K562 (cell line): ENCODE results near the gene APBA2. TPM values are rescaled to one million over a fixed set of nuclear protein-coding genes. Genes with fewer than 3 reads are reported as not detected.

ENCODE experiments used
- ATAC-seq: fragments of 200-7000 bp; cut with Tn5 transposase; 3 replicates; pipeline ENCODE4 v1.9.1; 2020; ENCODE audit warnings: moderate library complexity
- BruUV-seq: library from RNA; stranded (reverse); fragments of 400-500 nt; replicated peaks from 2 replicates; lab custom pipeline; 2021; lab: Mats Ljungman, UMichigan
- CTCF ChIA-PET: fragments of 300-600 bp; formaldehyde crosslinking; extraction: SDS; loops from one replicate; lab custom pipeline; 2021; ENCODE audit warnings: low intra/inter-chr PET ratio; lab: Yijun Ruan, JAX
- POLR2A ChIA-PET: fragments of 300-600, 350-650 bp; sonication (Branson Sonifier 250); formaldehyde crosslinking; extraction: SDS; loops from one replicate; lab custom pipeline; 2021; ENCODE audit warnings: antibody characterized with exemption, inconsistent platforms; lab: Yijun Ruan, JAX
- DNase-seq, 4 experiments: peaks; one replicate each; pipeline versions ENCODE4 v3.0.0 to v3.0.0-alpha.2; 2011 to 2018; ENCODE audit warnings: low spot score in 3 of 4, mixed read lengths in 3 of 4; ENCODE audit errors: extremely low read depth in 1 of 4
- FAIRE-seq: peaks from 2 replicates; lab custom pipeline; 2011; peaks lifted over from hg19 to GRCh38; lab: Jason Lieb, UNC
- H2AFZ ChIP-seq: 2 replicates; pipeline ENCODE4 v1.6.0; 2011; ENCODE audit warnings: low read depth, low read length, control low read depth, inconsistent platforms
- H3K27ac ChIP-seq: fragments of 200-600 bp; 3 replicates; pipeline ENCODE4 v1.8.0; 2011; ENCODE audit warnings: low read depth, mild to moderate bottlenecking, control low read depth, inconsistent platforms, low read length, moderate library complexity, mixed read lengths; ENCODE audit errors: extremely low read depth
- H3K27me3 ChIP-seq, 2 experiments: fragments of 300-600 bp in 1 of 2; 2 replicates in 1 of 2; 3 replicates in 1 of 2; pipeline versions ENCODE4 v1.6.0 to v1.8.0; 2011; ENCODE audit warnings: inconsistent platforms in 2 of 2, low read length in 2 of 2, mild to moderate bottlenecking in 1 of 2, mixed read lengths in 1 of 2, moderate library complexity in 1 of 2; ENCODE audit not compliant: control insufficient read depth in 2 of 2, insufficient read depth in 2 of 2
- H3K36me3 ChIP-seq: fragments of 300-600 bp; 3 replicates; pipeline ENCODE4 v1.8.0; 2011; ENCODE audit warnings: mild to moderate bottlenecking, low read length, inconsistent platforms; ENCODE audit not compliant: control insufficient read depth, insufficient read depth
- H3K4me1 ChIP-seq, 2 experiments: fragments of 200-600 bp in 1 of 2; replicated peaks in 1 of 2; 2 replicates in 1 of 2; 3 replicates in 1 of 2; pipeline versions ENCODE4 v1.5.1 to v1.8.0; 2011; ENCODE audit warnings: inconsistent platforms in 2 of 2, low read length in 2 of 2, mild to moderate bottlenecking in 1 of 2, mixed read lengths in 1 of 2, moderate library complexity in 1 of 2; ENCODE audit not compliant: control insufficient read depth in 2 of 2, insufficient read depth in 2 of 2
- H3K4me2 ChIP-seq: 2 replicates; pipeline ENCODE4 v1.6.1; 2011; ENCODE audit warnings: low read length, control low read depth, inconsistent platforms, mixed read lengths; ENCODE audit not compliant: insufficient read depth
- H3K4me3 ChIP-seq: fragments of 200-600 bp; sonication (generic), shearing (Covaris generic); 2 replicates; pipeline ENCODE4 v1.5.1; 2016; ENCODE audit warnings: control low read depth, inconsistent platforms
- H3K79me2 ChIP-seq: fragments of 200-600 bp; 3 replicates; pipeline ENCODE4 v1.8.0; 2011; ENCODE audit warnings: low read length, inconsistent platforms; ENCODE audit not compliant: control insufficient read depth, insufficient read depth
- H3K9ac ChIP-seq, 2 experiments: 2 replicates each; pipeline versions ENCODE4 v1.6.0 to v1.6.1; 2011; ENCODE audit warnings: low read depth in 2 of 2, low read length in 2 of 2, control low read depth in 1 of 2, inconsistent platforms in 1 of 2, mild to moderate bottlenecking in 1 of 2, mixed read lengths in 1 of 2; ENCODE audit not compliant: insufficient read depth in 1 of 2
- H3K9me1 ChIP-seq: one replicate; pipeline ENCODE4 v1.6.0; 2011; ENCODE audit warnings: inconsistent platforms, mild to moderate bottlenecking, low read length, moderate library complexity; ENCODE audit not compliant: control insufficient read depth, insufficient read depth
- H3K9me3 ChIP-seq: replicated peaks from 2 replicates; pipeline ENCODE4 v1.5.1; 2011; ENCODE audit warnings: low read depth, low read length, inconsistent platforms; ENCODE audit not compliant: control insufficient read depth, insufficient read depth
- H4K20me1 ChIP-seq: replicated peaks from 2 replicates; pipeline ENCODE4 v1.6.1; 2011; ENCODE audit warnings: low read length, inconsistent platforms, mixed read lengths; ENCODE audit not compliant: control insufficient read depth, insufficient read depth
- HMG20A ChIP-seq: fragments of 450-650 bp; formaldehyde crosslinking; conservative IDR thresholded peaks from 2 replicates; pipeline ENCODE4 v1.4.0; 2020; ENCODE audit warnings: mild to moderate bottlenecking, mixed read lengths
- KLF10 ChIP-seq: fragments of 250-450 bp; sonication (Bioruptor Pico); IDR thresholded peaks from 2 replicates; pipeline ENCODE4 v1.6.1; 2021; ENCODE audit warnings: matching md5 sums
- PURB ChIP-seq: sonication (generic); formaldehyde crosslinking; IDR thresholded peaks from 2 replicates; pipeline ENCODE4 v1.9.0; 2021; ENCODE audit warnings: low read depth, mild to moderate bottlenecking, missing genetic modification reagents
- TEAD1 ChIP-seq, 2 experiments: fragments of 450-650 bp in 1 of 2; sonication (generic) in 1 of 2; formaldehyde crosslinking; IDR thresholded peaks; 2 replicates each; pipeline versions ENCODE4 v1.4.0 to v1.8.0; 2020 to 2022; ENCODE audit warnings: mild to moderate bottlenecking in 2 of 2, missing genetic modification reagents in 1 of 2
- WHSC1 ChIP-seq: IDR thresholded peaks from one replicate; pipeline ENCODE4 v1.6.1; 2012; ENCODE audit warnings: low read length, control low read depth, inconsistent platforms
- YY1 ChIP-seq, 3 experiments: IDR thresholded peaks; 2 replicates each; pipeline ENCODE4 v1.6.1; 2011; ENCODE audit warnings: low read length in 2 of 3, mild to moderate bottlenecking in 2 of 3, moderate library complexity in 2 of 3, borderline replicate concordance in 1 of 3, control low read depth in 1 of 3, low read depth in 1 of 3; ENCODE audit not compliant: insufficient read depth in 3 of 3, insufficient replicate concordance in 2 of 3, control insufficient read depth in 1 of 3, insufficient read length in 1 of 3; ENCODE audit errors: extremely low read depth in 1 of 3
- WGBS: fragments of 100-300 bp; shearing (Covaris generic); methylation state at CpG from one replicate; pipeline ENCODE4 v1.1.6; 2016; ENCODE audit warnings: low coverage, mixed read lengths; ENCODE audit not compliant: insufficient coverage; ENCODE audit errors: missing lambda C conversion rate; 5-methylcytosine and 5-hydroxymethylcytosine counted together
- in situ Hi-C: fragments of 300-500 bp; cut with MboI; formaldehyde crosslinking; loops from 4 replicates; pipeline ENCODE4 v1.15.0; 2018; ENCODE audit warnings: inconsistent platforms, mixed read lengths
- intact Hi-C: fragments of 100-400 bp; cut with micrococcal nuclease; formaldehyde crosslinking; loops from 2 replicates; pipeline ENCODE4 v1.14.2; 2022
- polyA plus RNA-seq, 8 experiments: library from polyadenylated mRNA; depleted of rRNA in 4 of 8; stranded (reverse) in 5 of 8; unstranded in 3 of 8; fragments of >200 nt; fragmentation: Nextera tagmentation in 2 of 8; fragmentation: Illumina TruSeq in 1 of 8; extraction: Ambion mirVana in 2 of 8; extraction: Trizol in 1 of 8; gene quantifications; 2 replicates each; pipeline versions ENCODE4 v1.2.1 to v1.2.3, GENCODE V29; 2011 to 2014; ENCODE audit warnings: inconsistent platforms in 1 of 8, missing spikeins in 1 of 8
- total RNA-seq, 7 experiments: library from RNA; depleted of rRNA in 6 of 7; stranded (reverse); fragments of >200 nt in 6 of 7; fragmentation: Illumina TruSeq in 2 of 7; extraction: Trizol in 2 of 7; gene quantifications; 2 replicates each; pipeline versions ENCODE4 v1.2.1 to v1.2.3, GENCODE V29; 2011 to 2021; ENCODE audit warnings: low replicate concordance in 1 of 7
- TF ChIP-seq, protein P1 (sequence below), 2 experiments: fragments of 450-650 bp in 1 of 2; sonication (generic) in 1 of 2; formaldehyde crosslinking in 1 of 2; IDR thresholded peaks; 2 replicates each; pipeline versions ENCODE4 v1.7.1 to v1.9.0; 2016 to 2022; ENCODE audit warnings: inconsistent platforms in 1 of 2, mild to moderate bottlenecking in 1 of 2, missing genetic modification reagents in 1 of 2
- TF ChIP-seq, protein P2 (sequence below): fragments of 250-450 bp; sonication (Bioruptor Pico); IDR thresholded peaks from 2 replicates; pipeline ENCODE4 v1.9.0; 2021; ENCODE audit warnings: mild to moderate bottlenecking

The APBA2 gene
- total and polyA plus RNA-seq, 9 of the 15 experiments (the other 6 are each of a cell fraction or from before 2014, with no cell fraction given) = 0.24 to 40.9 (median 25.2) TPM

GRCh38 chr15:28974142-28974541, 88.4 kb downstream of the APBA2 start:
- ATAC-seq (peak; percentile 66), DNase-seq (peak in 1 of 4 experiments; percentile 24), FAIRE-seq (peak; percentile 59)
- peaks cover 3% of the 10 kb centered on the region; the same call in 1 of the 2 replicates for H4K20me1 ChIP-seq
- H3K36me3 ChIP-seq = no peaks in the 10 kb centered on the region
- CTCF ChIA-PET = interaction anchor here (1.7 kb wide), 1 partner anchor 52 kb away, joined by 5 read pairs; no protein-coding TSS in a partner anchor
- no peak overlapping the region for H2AFZ ChIP-seq
- in situ Hi-C loops (no loop called here), intact Hi-C loops (loop anchor here (5.0 kb wide), 1 partner anchor 47 kb away; no protein-coding TSS in a partner anchor)
- peaks cover 8 to 15% of the 10 kb centered on the region in 2 experiments for H3K4me1 ChIP-seq
- no peaks in the 10 kb centered on the region for H3K9me1 ChIP-seq
- no peaks in the 10 kb centered on the region for H3K27me3 ChIP-seq
- 75% methylated on average over 7 of the region's 7 CpGs for WGBS
- H3K79me2 ChIP-seq = peaks cover 14% of the 10 kb centered on the region
- no peak overlapping the region for H3K4me2 ChIP-seq
- no peaks in the 10 kb centered on the region for H3K9me3 ChIP-seq
- POLR2A ChIA-PET = interaction anchor here (0.9 kb wide), 1 partner anchor 11 kb away, joined by 3 read pairs; no protein-coding TSS in a partner anchor
- H3K27ac ChIP-seq = no peak overlapping the region
- H3K9ac ChIP-seq = no peak overlapping the region; a peak in 1 of 4 replicates
- BruUV-seq = no TSS peak
- H3K4me3 ChIP-seq = no peak overlapping the region
- TF ChIP-seq YY1 (IDR thresholded peaks at IDR 0.05; ENCODE audit: borderline replicate concordance in 1 of 3, control insufficient read depth in 1 of 3, extremely low read depth in 1 of 3, insufficient read depth in 3 of 3, insufficient read length in 1 of 3, insufficient replicate concordance in 2 of 3, low read depth in 1 of 3, low read length in 2 of 3) = no peak
- TF ChIP-seq HMG20A (CRISPR knock-in tag) = no peak
- TF ChIP-seq PURB (CRISPR knock-in tag) = no peak
- TF ChIP-seq, protein P1, sequence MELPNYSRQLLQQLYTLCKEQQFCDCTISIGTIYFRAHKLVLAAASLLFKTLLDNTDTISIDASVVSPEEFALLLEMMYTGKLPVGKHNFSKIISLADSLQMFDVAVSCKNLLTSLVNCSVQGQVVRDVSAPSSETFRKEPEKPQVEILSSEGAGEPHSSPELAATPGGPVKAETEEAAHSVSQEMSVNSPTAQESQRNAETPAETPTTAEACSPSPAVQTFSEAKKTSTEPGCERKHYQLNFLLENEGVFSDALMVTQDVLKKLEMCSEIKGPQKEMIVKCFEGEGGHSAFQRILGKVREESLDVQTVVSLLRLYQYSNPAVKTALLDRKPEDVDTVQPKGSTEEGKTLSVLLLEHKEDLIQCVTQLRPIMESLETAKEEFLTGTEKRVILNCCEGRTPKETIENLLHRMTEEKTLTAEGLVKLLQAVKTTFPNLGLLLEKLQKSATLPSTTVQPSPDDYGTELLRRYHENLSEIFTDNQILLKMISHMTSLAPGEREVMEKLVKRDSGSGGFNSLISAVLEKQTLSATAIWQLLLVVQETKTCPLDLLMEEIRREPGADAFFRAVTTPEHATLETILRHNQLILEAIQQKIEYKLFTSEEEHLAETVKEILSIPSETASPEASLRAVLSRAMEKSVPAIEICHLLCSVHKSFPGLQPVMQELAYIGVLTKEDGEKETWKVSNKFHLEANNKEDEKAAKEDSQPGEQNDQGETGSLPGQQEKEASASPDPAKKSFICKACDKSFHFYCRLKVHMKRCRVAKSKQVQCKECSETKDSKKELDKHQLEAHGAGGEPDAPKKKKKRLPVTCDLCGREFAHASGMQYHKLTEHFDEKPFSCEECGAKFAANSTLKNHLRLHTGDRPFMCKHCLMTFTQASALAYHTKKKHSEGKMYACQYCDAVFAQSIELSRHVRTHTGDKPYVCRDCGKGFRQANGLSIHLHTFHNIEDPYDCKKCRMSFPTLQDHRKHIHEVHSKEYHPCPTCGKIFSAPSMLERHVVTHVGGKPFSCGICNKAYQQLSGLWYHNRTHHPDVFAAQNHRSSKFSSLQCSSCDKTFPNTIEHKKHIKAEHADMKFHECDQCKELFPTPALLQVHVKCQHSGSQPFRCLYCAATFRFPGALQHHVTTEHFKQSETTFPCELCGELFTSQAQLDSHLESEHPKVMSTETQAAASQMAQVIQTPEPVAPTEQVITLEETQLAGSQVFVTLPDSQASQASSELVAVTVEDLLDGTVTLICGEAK (IDR thresholded peaks at IDR 0.05) = no peak
- TF ChIP-seq, protein P1 (CRISPR knock-in tag; IDR thresholded peaks at IDR 0.05) = no peak
- no peak for TF ChIP-seq WHSC1
- TF ChIP-seq TEAD1 (CRISPR knock-in tag; IDR thresholded peaks at IDR 0.05) = no peak
- TF ChIP-seq, protein P2, sequence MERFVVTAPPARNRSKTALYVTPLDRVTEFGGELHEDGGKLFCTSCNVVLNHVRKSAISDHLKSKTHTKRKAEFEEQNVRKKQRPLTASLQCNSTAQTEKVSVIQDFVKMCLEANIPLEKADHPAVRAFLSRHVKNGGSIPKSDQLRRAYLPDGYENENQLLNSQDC (CRISPR knock-in tag) = no peak
- TF ChIP-seq KLF10 (CRISPR knock-in tag) = no peak
- TF ChIP-seq, all 486 proteins: peak for 0
